Measurements from ENCODE around the gene PSMD9.
A peak's percentile ranks its signal among the peaks of the same experiment; 100 is the strongest.
"Not testable (repeated sequence)": the region's sequence is repeated elsewhere in the genome, so short reads cannot be mapped to it uniquely, and the experiment has no call there.

Gene PSMD9

DNA sequence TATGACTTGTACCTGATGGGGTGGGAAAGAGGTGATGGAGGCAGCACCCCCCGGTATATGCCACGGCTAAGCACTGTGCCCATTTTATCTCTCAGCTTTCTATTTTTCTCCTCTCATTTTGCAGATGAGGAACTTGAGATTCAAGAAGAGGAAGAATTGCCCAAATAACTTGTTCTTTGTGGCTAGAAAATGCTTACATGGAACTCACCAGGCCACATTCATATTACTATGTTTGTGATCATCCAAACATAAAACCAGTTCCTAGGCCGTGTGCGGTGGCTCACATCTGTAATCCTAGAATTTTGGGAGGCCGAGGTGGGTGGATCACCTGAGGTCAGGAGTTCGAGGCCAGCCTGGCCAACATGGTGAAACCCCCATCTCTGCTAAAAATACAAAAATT is 14.5 kb upstream of the PSMD9 start:
- DNase-seq = no peak

GRCh38 chr12:121875582-121875981 is 13.0 kb upstream of the PSMD9 start:
- no peak for DNase-seq

DNA sequence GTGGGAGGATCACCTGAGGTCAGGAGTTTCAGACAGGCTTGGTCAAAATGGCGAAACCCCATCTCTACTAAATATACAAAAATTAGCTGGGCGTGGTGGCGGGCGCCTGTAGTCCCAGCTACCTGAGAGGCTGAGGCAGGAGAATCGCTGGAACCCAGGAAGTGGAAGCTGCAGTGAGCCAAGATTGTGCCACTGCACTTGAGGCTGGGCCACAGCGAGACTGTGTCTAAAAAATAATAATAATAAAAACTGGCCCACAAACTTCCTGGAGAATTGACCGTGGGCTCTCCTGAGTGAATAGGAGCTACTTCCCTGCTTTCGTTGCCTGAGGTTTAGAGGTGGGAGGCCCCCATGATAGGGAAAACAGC is 12.5 kb upstream of the PSMD9 start:
- DNase-seq = not testable (repeated sequence)

DNA sequence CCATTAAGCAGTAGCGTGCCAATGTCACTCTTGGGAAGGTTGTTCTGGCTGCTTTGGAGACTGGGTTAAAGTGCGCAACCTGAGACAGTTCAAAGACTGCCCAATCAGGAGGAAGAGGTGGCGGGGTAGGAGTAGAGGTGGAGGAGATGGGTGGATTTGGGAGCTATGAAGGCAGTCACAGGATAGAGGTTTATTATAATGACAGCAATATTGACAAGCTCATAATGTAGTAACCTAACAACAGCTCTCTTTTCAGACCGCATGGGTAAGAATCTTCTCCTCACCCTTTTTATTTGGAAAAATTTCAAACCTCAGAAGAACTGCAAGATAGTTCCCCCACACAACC is 5.3 kb upstream of the PSMD9 start:
- DNase-seq = no peak

GRCh38 chr12:121885129-121885528 is 3.5 kb upstream of the PSMD9 start:
- not testable (repeated sequence) for DNase-seq

DNA sequence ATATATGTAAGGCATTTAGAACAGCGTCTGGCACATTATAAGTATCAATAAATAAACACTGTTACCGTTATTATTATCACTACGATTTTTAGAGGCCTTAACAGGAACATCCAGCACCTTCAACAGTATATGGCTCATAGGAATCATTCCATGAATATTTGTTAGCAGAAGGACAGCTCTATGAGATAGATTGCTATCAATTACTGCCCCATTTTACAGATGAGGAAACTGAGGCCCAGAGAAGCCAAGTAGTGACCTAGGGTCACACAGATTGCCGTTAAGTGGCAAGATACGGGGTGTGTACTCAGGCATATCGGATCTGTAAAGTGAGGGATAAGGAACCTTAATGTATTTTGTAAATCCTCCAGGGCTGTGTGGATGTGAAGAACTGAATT is 510 bp upstream of the PSMD9 start:
- no peak for DNase-seq

- DNase-seq = no peak
Observed at GRCh38 chr12:121889274-121889624, 659 bp downstream of the PSMD9 start.

GRCh38 chr12:121889661-121890060 is 1.1 kb downstream of the PSMD9 start:
- not testable (repeated sequence) for DNase-seq

DNA sequence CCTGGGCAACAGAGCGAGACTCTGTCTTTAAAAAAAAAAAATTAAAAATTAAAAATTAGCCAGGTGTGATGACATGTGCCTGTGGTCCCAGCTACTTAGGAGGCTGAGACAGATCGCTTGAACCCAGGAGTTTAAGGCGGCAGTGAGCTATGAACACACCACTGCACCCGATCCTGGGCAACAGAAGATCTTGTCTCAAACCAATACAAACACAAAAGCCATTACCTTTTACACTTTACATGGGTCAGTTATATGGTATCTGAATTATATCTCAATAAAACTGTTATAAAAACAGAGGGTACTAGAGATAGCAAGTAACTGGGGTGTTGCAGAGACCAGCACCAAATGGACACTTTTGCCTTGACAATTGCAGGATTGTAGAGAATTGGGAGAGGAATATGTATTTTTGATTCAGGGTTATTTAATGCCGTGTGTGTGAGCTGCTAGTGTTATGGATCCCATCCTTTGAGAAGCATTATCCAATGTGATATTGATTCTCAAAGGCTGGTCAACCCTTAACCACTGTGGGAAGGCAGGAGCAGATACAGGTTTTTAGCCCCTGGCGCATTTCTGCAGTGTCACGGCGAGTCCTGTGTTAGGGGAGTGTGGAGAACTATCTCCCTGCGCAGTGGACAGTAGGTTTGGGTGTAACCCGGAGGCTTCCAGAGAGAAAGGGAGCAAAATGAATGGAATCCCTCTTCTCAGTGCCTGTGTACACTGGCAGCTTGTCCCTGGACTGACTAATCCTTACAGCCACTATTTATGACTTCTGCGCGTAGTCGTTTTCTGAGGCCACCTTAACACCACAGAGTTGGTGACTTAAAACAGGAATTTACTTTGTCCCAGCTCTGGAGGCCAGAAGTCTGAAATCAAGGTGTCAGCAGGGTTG is 4.3 kb downstream of the PSMD9 start:
- DNase-seq = no peak

DNA sequence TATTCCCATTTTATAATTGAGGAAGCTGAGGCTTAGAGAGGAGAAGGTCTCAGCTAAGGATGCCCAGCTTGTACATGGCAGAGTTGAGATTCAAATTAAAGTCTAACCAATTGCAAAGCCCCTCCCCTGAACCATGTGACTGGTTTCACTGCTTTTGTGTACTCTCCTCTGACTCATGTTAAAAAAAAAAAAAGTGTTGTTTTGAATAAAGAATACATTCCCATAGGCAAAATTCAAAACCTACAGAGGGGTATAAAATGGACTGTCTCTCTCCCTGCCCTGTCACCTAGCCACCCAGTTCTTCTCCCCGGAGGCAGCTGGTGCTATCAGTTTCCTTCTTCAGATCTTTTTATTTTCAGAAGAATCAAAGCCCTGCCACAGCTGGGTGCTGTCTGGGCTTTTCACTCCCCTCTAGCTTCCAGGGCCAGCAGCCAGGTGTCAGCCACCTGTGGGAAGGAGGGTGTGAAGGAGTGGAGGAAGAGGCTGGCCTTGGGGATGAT is 5.4 kb downstream of the PSMD9 start:
- no peak for DNase-seq

DNA sequence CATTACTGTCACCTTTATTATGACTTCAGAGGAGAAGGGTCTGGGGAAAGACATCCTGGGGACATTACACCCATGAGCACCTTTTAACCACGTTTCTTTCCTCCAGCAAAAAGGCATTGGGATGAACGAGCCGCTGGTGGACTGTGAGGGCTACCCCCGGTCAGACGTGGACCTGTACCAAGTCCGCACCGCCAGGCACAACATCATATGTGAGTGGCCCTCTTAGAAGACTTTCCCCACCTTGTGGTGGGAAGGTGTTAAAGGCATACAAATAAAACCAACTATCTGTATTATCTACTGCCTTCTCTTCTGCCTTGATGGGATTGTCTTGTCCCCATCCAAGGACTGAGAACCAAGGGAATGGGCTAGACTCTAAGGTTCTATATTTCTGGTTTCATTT is 6.0 kb downstream of the PSMD9 start:
- DNase-seq = no peak

DNA sequence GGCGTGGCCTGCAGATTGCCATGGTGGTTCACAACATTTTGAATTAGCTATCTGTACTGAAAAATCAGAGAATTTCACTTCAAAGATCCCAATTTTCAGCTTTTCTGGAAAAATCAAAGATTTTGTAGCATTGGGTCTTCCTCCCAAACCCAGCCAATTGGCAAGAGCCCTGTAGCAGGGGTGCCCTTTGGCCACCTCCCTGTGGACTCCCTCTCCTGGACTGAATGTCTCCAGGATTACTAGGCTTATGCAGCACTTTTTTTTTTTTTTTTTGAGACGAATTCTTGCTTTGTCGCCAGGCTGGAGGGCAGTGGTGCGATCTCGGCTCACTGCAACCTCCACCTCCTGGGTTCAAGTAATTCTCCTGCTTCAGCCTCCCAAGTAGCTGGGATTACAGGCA is 9.7 kb downstream of the PSMD9 start:
- no peak for DNase-seq

GRCh38 chr12:121899590-121899989 is 11.0 kb downstream of the PSMD9 start:
- DNase-seq = no peak

DNA sequence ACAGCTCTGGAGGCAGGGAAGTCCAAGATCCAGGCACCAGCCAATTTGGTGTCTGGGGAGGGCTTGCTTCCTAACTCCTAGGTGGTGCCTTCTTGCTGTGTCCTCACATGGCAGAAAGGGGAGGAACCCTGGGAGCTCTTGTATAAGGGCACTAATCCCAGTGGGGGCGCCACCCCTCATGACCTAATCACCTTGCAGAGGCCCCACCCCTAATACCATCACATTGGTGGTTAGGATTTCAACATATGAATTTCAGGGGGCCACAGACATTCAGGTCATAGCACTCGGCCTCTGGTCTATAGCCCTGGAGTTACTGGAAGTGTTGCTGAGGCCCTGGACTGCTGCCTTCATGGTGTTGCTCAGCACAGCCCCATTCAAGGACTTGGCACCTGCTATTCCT is 14.6 kb downstream of the PSMD9 start:
- no peak for DNase-seq

DNA sequence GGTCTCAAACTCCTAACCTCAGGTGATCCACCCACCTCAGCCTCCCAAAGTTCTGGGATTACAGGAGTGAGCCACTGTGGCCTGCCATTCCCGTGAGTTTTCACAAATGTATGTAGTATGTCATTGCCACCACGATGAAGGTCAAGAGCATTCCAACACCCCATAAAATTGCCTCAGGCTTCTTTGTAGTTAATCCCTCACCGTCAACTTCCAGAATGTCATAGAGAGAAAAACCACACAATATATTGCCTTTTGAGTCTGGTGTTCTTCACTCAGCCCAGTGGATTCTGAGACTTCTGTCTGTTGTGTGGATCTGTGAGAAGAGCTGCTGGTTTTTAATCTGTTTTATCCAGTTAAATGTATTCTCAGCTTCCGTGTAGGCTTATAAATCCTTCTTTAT is 17.2 kb downstream of the PSMD9 start:
- no peak for DNase-seq

DNA sequence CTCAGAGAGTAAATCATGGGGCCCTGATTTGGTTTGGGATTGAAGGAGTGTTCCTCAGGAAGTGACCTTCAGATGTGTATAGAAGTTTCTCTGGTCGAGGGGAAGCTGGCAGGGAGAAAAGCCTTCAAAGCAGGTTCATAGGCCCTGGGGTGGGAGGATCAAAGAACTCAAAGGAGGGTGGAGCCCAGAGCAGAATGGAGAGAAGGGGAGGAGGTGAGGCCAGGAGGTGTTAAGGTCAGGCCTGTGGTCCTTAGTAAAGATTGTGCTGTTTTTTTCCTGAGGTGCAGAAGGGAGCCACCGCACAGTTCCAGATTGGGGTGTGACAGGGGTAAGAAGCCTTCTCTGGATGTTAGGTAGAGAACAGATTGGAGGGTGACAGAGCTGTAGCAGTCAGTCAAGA is 20.1 kb downstream of the PSMD9 start:
- no peak for DNase-seq

DNA sequence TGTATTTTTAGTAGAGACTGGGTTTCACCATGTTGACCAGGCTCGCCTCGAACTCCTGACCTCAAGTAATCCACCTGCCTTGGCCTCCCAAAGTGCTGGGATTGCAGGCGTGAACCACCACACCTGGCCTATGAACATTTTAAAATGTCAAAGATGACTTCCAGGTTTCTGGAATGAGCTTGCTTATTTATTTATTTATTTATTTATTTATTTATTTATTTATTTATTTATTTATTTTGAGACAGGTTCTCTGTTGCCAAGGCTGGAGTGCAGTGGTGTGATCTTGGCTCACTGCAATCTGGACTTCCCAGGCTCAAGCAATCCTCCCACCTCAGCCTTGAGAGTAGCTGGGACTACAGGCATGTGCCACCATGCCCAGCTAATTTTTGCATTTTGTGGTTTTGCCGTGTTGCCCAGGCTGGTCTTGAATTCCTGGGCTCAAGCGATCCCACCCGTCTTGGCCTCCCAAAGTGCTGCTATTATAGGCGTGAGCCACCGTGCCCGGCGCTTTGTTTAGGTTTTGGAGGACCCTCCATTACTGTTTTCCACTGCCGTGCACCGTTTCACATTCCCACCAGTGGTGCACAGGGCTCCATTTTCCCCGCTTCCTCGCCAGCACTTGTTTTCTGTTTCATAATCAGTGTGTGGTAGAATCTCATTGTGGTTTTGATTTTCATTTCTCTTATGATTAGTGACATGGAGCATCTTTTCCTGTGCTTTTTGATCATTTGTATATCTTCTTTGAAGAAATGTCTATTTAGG is 23.4 kb downstream of the PSMD9 start:
- DNase-seq = no peak

DNA sequence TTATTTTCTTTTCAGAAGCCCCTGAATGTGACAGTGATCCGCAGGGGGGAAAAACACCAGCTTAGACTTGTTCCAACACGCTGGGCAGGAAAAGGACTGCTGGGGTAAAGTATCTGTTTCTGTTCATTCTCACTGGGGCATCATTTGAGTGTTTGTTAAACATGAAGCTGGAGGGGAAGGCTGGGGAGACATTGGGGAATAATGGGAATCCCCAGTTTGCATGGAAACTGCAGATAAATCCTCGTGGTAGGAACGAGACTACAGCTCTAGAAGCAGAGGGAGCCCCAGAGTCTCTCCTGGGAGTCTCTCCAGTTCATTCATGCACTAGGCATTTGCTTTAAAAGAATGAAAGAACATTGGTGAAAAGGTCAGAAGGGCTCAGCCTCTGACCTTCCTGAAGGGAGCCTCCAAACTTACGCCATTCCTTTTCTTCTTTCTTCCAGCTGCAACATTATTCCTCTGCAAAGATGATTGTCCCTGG is 27.3 kb downstream of the PSMD9 start:
- no peak for DNase-seq

GRCh38 chr12:121916719-121917118 is 28.1 kb downstream of the PSMD9 start:
- no peak for DNase-seq

GRCh38 chr12:121917950-121918678 is 29.5 kb downstream of the PSMD9 start, which contains the start of gene CFAP251:
TSS of gene CFAP251 (plus strand) at chr12:121918592. CDS start at chr12:121921306, 2,714 bp downstream.
- DNase-seq = peak; percentile 96

GRCh38 chr12:121918679-121919038 is 30.1 kb downstream of the PSMD9 start:
- DNase-seq = peak; percentile 9

GRCh38 chr12:121921066-121921465 is 32.5 kb downstream of the PSMD9 start:
- no peak for DNase-seq

- no peak for DNase-seq
Observed at GRCh38 chr12:121925358-121925695, 36.7 kb downstream of the PSMD9 start.

Data from activated CD4-positive, alpha-beta T cell treated with anti-CD3 and anti-CD28 coated beads, Interleukin-2, amount 50 U/mL, for 1 hour (primary cell).